Right lobe of liver (tissue), 6 donors: ENCODE results near the gene DDC. TPM values are rescaled to one million over a fixed set of nuclear protein-coding genes. Genes with fewer than 3 reads are reported as not detected.

ENCODE experiments used
- ATAC-seq, 4 donors: fragments of 200-7000 bp; cut with Tn5 transposase; one replicate each; pipeline ENCODE4 v1.9.1; 2020; ENCODE audit warnings: mild to moderate bottlenecking in 4 of 4, moderate library complexity in 4 of 4
- DNase-seq, 3 donors: peaks; one replicate each; pipeline ENCODE4 v3.0.0-alpha.2; 2020
- H3K27ac ChIP-seq, 3 donors: fragments of 200-600 bp; one replicate each; pipeline ENCODE4 v1.8.0; 2022
- H3K27me3 ChIP-seq, 2 donors: fragments of 200-600 bp; one replicate each; pipeline ENCODE4 v1.8.0; 2022
- H3K36me3 ChIP-seq, 4 donors: fragments of 200-600 bp; sonication (generic) in 1 of 4; one replicate each; pipeline versions ENCODE4 v1.5.1 to v1.8.0; 2017 to 2022; ENCODE audit warnings: control low read depth in 1 of 4
- H3K4me1 ChIP-seq, 4 donors: fragments of 200-600 bp; sonication (generic) in 1 of 4; one replicate each; pipeline versions ENCODE4 v1.5.1 to v1.8.0; 2017 to 2022; ENCODE audit warnings: control low read depth in 1 of 4
- H3K4me3 ChIP-seq, 3 donors: fragments of 200-600 bp; one replicate each; pipeline ENCODE4 v1.8.0; 2022
- H3K9me3 ChIP-seq, 4 donors: fragments of 200-600 bp; sonication (generic) in 1 of 4; one replicate each; pipeline versions ENCODE4 v1.5.1 to v1.8.0; 2017 to 2022; ENCODE audit warnings: control low read depth in 1 of 4
- POLR2A ChIP-seq: fragments of 450-650 bp; IDR thresholded peaks from one replicate; pipeline ENCODE4 v1.6.1; 2017; ENCODE audit warnings: antibody characterized with exemption, mild to moderate bottlenecking
- WGBS: methylation state at CpG from one replicate; pipeline ENCODE4 v1.1.6; 2018; ENCODE audit warnings: low coverage, low lambda C conversion rate; ENCODE audit not compliant: insufficient coverage; ENCODE audit errors: missing lambda C conversion rate; 5-methylcytosine and 5-hydroxymethylcytosine counted together
- intact Hi-C, 2 donors: fragments of 100-400 bp; cut with DNase I; formaldehyde crosslinking; loops; one replicate each; pipeline versions ENCODE4 v1.11.2 to v1.14.1; 2022
- total RNA-seq, 6 experiments: library from RNA; depleted of rRNA in 2 of 6; stranded (reverse); fragments of >200 nt in 2 of 6; fragmentation: NEBNext Ultra II Directional in 3 of 6; extraction: Animal tissue kit (Norgen Biotek cat#: 25700) in 3 of 6; gene quantifications; one replicate each; pipeline versions ENCODE4 v1.1.0 to v1.2.4, GENCODE V29; 2016 to 2023
- TF ChIP-seq, protein P1 (sequence below), 4 donors: fragments of 200-600 bp in 3 of 4; fragments of 450-650 bp in 1 of 4; IDR thresholded peaks; one replicate each; pipeline versions ENCODE4 v1.5.1 to v1.8.0; 2016 to 2022; ENCODE audit warnings: antibody characterized with exemption in 4 of 4, mild to moderate bottlenecking in 2 of 4
- donor health status: DM: no; HTN: yes; CAD: no.
- donor health status: DM: no; HTN: no; CAD: no.
- donor health status: DM: no; HTN: no; CAD: no.
- donor health status: DM: no; HTN: yes; CAD: no.
- donor health status: DM: no; HTN: yes; CAD: no.

Gene DDC
- total RNA-seq, 6 experiments from 2014 or later, result 37.9 to 75.7 (median 45.2) TPM

DNA sequence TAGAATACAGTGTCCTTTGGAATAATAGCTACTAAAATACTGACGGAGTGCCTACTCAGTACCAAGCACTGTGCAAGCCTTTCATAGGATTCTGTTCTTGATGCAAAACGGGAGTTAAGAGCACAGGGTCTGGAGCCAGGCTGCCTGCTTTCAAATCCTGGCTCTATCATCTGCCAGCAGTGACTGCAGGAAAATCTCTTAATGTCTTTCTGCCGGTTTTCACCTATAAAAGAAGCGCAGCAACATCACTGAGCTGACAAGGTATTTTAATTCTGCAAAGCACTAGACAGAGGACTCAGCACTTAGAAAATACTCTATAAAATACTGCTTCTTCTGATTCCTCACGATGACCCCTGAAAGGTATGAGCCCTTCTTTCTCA lies 115.7 kb downstream of the DDC start:
- Histone ChIP-seq H3K27me3 (no peaks in the 10 kb centered on the region), H3K4me3 (peak overlapping the region; percentile 63 to 78 (median 75)), H3K36me3 (no peaks in the 10 kb centered on the region), H3K9me3 (no peaks in the 10 kb centered on the region), H3K4me1 (peaks cover 0 to 7% (median 2%) of the 10 kb centered on the region in 4 donors), H3K27ac (no peak overlapping the region)
- TF ChIP-seq, protein P1, sequence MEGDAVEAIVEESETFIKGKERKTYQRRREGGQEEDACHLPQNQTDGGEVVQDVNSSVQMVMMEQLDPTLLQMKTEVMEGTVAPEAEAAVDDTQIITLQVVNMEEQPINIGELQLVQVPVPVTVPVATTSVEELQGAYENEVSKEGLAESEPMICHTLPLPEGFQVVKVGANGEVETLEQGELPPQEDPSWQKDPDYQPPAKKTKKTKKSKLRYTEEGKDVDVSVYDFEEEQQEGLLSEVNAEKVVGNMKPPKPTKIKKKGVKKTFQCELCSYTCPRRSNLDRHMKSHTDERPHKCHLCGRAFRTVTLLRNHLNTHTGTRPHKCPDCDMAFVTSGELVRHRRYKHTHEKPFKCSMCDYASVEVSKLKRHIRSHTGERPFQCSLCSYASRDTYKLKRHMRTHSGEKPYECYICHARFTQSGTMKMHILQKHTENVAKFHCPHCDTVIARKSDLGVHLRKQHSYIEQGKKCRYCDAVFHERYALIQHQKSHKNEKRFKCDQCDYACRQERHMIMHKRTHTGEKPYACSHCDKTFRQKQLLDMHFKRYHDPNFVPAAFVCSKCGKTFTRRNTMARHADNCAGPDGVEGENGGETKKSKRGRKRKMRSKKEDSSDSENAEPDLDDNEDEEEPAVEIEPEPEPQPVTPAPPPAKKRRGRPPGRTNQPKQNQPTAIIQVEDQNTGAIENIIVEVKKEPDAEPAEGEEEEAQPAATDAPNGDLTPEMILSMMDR (IDR thresholded peaks at IDR 0.05), result no peak
- no peak for TF ChIP-seq POLR2A
- DNase-seq (no peak), ATAC-seq (no peak)
- WGBS, result 9% methylated on average over 5 of the region's 5 CpGs
- intact Hi-C loops, result no loop called here

DNA sequence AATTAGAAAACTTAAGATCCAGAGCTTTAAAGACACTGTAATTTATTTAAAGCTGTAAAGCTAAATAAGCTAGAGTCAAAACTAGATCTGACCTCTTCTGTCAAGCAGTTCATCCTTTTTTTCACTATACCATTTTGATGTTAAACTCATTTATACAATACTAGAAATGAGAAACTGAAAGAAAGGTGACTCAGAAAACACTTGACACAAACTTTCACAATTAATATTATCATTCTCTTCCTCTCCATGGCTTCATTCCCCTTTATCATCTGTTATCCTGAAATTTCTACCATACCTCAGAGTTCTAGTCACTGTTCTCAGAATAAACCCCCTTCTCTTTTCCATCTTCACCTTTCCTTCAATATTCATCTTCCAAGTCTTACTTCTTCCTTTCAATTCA lies 116.4 kb downstream of the DDC start:
- Histone ChIP-seq H3K27me3 (no peaks in the 10 kb centered on the region), H3K27ac (no peak overlapping the region), H3K9me3 (no peaks in the 10 kb centered on the region), H3K4me1 (peaks cover 0 to 7% (median 2%) of the 10 kb centered on the region in 4 donors), H3K36me3 (no peaks in the 10 kb centered on the region), H3K4me3 (no peak overlapping the region)
- ATAC-seq (no peak), DNase-seq (no peak)
- intact Hi-C loops, result no loop called here
- TF ChIP-seq, protein P1 (IDR thresholded peaks at IDR 0.05), result no peak
- TF ChIP-seq POLR2A, result no peak

DNA sequence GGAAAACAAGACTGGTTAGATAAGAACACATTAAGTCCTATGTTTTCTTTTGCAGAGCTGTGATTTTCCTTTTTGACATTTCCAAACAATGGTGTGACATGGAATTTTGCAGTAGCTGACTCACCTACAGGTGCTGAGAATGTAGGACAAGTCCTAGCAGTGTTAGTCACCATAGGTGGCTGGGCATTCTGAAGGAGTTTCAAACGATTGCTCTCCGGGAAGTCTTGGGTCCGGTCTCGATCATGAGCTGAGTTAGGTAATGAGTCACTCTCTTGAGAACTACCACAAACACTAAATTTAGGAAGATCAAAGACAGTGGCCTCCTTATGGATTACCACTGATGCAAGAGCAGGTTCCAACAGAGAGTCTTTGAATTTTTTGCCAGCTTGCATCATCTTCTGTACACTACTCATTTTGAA lies 118.7 kb downstream of the DDC start:
- ATAC-seq (no peak), DNase-seq (no peak)
- 80% methylated on average over 2 of the region's 4 CpGs for WGBS
- Histone ChIP-seq H3K4me3 (no peak overlapping the region), H3K27me3 (no peaks in the 10 kb centered on the region), H3K4me1 (peaks cover 0 to 7% (median 2%) of the 10 kb centered on the region in 4 donors), H3K9me3 (no peaks in the 10 kb centered on the region), H3K27ac (no peak overlapping the region), H3K36me3 (no peaks in the 10 kb centered on the region)
- TF ChIP-seq, protein P1 (IDR thresholded peaks at IDR 0.05), result no peak
- no peak for TF ChIP-seq POLR2A
- intact Hi-C loops, result no loop called here

DNA sequence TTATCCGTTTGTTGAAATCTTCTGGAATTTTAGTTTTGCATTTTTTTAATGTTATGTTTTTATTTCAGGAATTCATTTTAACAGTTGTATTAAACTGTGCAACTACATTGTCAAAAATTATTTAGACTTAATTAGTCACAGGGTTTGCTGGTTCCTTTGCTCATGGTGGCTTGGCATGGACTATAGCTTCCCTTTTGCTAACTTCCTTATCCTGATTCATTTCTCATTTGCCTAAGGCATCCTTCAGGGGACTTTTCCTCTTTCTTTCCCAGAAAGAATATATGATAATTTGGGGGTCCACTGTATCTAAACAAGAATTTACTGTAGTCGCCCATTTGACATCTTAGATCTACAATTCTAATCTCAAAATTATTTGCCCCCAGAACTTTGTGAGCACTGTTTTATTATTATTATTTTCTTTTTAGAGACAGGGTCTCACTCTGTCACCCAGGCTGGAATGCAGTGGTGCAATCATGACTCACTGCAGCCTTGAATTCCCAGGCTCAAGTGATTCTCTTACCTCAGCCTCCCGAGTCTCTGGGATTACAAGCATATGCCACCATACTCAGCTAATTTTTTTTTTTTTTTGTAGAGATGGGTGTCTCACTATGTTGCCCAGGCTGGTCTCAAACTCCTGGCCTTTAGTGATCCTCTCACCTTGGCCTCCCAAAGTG lies 128.9 kb downstream of the DDC start:
- no peak overlapping the region for H3K4me3 ChIP-seq
- ATAC-seq, result no peak
- DNase-seq, result no peak
- WGBS, result 90% methylated on average over 3 of the region's 3 CpGs
- H3K4me1 ChIP-seq, result no peaks in the 10 kb centered on the region
- no peaks in the 10 kb centered on the region for H3K27me3 ChIP-seq
- intact Hi-C loops, result loop anchor here in 1 of 2 donors (10.0 kb wide), 1 partner anchor 221 kb away; no protein-coding TSS in a partner anchor
- no peak overlapping the region for H3K27ac ChIP-seq
- no peaks in the 10 kb centered on the region for H3K9me3 ChIP-seq
- no peaks in the 10 kb centered on the region for H3K36me3 ChIP-seq
- TF ChIP-seq POLR2A, result no peak
- TF ChIP-seq, protein P1 (IDR thresholded peaks at IDR 0.05), result no peak
